ENCODE results near the gene STX8.

The STX8 gene

GRCh38 chr17:9220398-9221146, 355.0 kb downstream of the STX8 start:
- TF ChIP-seq, protein P1, sequence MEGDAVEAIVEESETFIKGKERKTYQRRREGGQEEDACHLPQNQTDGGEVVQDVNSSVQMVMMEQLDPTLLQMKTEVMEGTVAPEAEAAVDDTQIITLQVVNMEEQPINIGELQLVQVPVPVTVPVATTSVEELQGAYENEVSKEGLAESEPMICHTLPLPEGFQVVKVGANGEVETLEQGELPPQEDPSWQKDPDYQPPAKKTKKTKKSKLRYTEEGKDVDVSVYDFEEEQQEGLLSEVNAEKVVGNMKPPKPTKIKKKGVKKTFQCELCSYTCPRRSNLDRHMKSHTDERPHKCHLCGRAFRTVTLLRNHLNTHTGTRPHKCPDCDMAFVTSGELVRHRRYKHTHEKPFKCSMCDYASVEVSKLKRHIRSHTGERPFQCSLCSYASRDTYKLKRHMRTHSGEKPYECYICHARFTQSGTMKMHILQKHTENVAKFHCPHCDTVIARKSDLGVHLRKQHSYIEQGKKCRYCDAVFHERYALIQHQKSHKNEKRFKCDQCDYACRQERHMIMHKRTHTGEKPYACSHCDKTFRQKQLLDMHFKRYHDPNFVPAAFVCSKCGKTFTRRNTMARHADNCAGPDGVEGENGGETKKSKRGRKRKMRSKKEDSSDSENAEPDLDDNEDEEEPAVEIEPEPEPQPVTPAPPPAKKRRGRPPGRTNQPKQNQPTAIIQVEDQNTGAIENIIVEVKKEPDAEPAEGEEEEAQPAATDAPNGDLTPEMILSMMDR (IDR thresholded peaks at IDR 0.05; ENCODE audit: low read depth, low read length), result no peak
- Histone ChIP-seq H3K27ac (no peak overlapping the region), H3K36me3 (no peaks in the 10 kb centered on the region), H3K9me3 (ENCODE audit: severe bottlenecking) (peaks cover 9% of the 10 kb centered on the region), H3K4me3 (ENCODE audit: low read depth, low read length) (no peak overlapping the region), H3K27me3 (ENCODE audit: insufficient read depth, low read depth, severe bottlenecking) (no peaks in the 10 kb centered on the region)
- no peak for DNase-seq

DNA sequence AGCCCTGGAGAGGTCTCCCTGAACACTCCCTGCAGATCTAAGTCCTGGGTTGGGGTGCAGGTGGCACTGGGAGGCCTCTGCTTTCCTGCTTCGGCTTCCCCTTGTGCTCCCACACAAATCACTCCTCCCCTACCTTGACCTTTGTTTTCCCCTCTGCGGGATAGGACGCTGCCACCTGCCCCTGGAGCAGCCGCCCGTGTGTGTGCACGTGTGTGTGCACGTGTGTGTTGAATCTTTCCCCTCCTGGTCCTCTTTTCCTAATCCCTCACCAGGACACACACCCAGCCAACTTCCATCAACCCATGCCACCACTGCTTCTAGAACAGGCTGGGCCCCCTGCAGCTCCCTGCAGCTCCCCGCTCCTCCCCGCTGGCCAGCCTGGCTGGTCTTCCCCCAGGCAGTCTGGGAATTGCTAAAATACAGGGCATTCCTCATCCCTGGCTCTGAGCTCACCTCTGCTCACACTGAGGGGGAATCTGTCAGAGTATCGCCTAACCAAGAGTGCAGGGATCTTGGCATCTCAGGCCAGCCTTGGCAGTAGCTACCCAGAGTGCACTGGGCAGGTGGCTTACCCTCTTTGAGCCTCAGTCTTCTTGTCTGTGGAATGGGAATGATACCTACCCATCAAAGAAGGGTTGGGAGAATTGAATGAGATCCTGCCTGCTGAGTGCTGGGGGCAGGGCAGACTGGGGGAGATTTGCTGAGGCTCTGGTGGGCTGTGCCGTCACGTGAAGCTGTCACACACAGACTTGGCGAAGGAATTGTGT, 355.8 kb downstream of the STX8 start:
- Histone ChIP-seq H3K9me3 (ENCODE audit: severe bottlenecking) (peaks cover 16% of the 10 kb centered on the region), H3K27me3 (ENCODE audit: insufficient read depth, low read depth, severe bottlenecking) (no peaks in the 10 kb centered on the region), H3K27ac (no peak overlapping the region), H3K36me3 (no peaks in the 10 kb centered on the region), H3K4me3 (ENCODE audit: low read depth, low read length) (no peak overlapping the region)
- DNase-seq, result no peak
- TF ChIP-seq, protein P1 (IDR thresholded peaks at IDR 0.05; ENCODE audit: low read depth, low read length), result no peak

GRCh38 chr17:9218911-9219310, 356.7 kb downstream of the STX8 start:
- no peak for DNase-seq
- TF ChIP-seq, protein P1 (IDR thresholded peaks at IDR 0.05; ENCODE audit: low read depth, low read length), result no peak
- H3K9me3 ChIP-seq (ENCODE audit: severe bottlenecking), result peaks cover 16% of the 10 kb centered on the region
- H3K27ac ChIP-seq, result no peak overlapping the region
- no peak overlapping the region for H3K4me3 ChIP-seq (ENCODE audit: low read depth, low read length)
- no peaks in the 10 kb centered on the region for H3K27me3 ChIP-seq (ENCODE audit: insufficient read depth, low read depth, severe bottlenecking)
- no peaks in the 10 kb centered on the region for H3K36me3 ChIP-seq

DNA sequence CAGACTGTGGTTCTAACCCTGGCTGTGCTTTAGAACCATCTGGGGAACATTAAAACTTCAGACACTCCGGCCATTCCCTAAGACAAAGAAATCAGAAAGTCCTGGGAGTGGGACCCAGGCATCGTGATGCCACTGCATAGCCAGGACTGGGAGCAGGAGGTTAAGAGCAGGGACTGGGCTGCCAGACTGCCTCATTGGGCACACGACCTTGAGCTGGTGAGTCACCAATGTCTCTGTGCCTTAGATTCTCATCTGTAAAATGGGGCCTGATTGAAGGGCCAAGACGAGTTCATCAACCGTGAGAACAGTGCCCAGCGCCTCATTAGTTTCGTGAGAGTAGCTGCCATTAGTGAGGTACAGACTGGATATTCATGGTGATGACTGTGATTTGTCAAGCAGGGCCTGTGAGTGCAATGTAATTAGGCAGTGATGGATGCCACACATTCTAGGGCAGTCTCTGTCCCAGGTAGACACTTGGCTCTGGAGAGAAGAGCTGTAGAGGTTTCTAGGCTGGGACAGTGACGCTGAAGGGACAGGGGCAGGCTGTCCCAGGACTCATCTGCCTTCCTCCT, 357.5 kb downstream of the STX8 start:
- Histone ChIP-seq H3K9me3 (ENCODE audit: severe bottlenecking) (peaks cover 16% of the 10 kb centered on the region), H3K27ac (no peak overlapping the region), H3K36me3 (no peaks in the 10 kb centered on the region), H3K27me3 (ENCODE audit: insufficient read depth, low read depth, severe bottlenecking) (no peaks in the 10 kb centered on the region), H3K4me3 (ENCODE audit: low read depth, low read length) (no peak overlapping the region)
- TF ChIP-seq, protein P1 (IDR thresholded peaks at IDR 0.05; ENCODE audit: low read depth, low read length), result no peak
- DNase-seq, result no peak

DNA sequence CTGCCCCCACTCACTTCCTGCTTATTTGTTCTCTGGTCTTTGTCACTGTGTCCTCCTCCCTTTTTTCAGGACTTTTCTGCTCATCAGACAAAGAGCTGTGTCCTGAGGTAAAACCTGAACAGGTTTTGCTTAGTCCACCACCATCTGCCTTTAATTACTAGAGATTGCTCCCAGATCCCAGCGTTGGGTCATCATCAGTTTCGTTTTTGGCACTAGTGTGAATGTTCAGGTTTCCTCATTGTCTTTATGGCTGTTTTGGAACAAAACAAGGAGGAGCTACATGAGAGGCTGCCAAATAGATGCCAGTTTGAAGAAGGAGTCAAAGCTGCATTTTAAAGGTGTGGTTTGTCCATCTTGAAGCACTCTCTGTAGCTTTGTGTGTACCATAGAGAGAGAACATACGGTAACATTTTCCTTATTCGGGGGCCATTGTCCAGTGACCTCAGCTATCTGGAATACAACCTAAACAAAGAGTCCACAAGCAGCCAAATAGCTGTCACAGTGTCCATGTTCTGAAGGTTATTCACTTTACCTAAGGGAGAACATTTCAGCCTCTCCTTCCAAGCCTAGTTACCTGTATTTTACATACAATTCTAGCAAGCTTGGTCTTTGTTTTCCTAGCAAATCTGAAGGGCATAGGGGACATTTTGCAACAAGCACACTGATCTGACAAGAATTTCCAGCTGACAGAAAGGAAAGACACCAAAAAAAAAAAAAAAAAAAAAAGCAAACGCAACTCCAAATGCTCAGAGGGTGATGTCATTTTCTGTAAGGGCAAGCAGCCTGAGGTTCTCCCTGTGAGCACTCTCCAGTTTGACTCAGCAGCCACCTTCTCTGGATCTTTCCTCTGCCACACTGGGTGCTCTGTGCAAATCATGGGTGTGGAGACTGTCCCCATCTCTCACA, 358.2 kb downstream of the STX8 start:
- Histone ChIP-seq H3K27ac (peak overlapping the region; percentile 49), H3K9me3 (ENCODE audit: severe bottlenecking) (peaks cover 16% of the 10 kb centered on the region), H3K36me3 (no peaks in the 10 kb centered on the region), H3K27me3 (ENCODE audit: insufficient read depth, low read depth, severe bottlenecking) (no peaks in the 10 kb centered on the region), H3K4me3 (ENCODE audit: low read depth, low read length) (no peak overlapping the region)
- TF ChIP-seq, protein P1 (IDR thresholded peaks at IDR 0.05; ENCODE audit: low read depth, low read length), result no peak
- no peak for DNase-seq

All from WERI-Rb-1 (cell line).